ENCODE results near the gene PHIP.

DNA sequence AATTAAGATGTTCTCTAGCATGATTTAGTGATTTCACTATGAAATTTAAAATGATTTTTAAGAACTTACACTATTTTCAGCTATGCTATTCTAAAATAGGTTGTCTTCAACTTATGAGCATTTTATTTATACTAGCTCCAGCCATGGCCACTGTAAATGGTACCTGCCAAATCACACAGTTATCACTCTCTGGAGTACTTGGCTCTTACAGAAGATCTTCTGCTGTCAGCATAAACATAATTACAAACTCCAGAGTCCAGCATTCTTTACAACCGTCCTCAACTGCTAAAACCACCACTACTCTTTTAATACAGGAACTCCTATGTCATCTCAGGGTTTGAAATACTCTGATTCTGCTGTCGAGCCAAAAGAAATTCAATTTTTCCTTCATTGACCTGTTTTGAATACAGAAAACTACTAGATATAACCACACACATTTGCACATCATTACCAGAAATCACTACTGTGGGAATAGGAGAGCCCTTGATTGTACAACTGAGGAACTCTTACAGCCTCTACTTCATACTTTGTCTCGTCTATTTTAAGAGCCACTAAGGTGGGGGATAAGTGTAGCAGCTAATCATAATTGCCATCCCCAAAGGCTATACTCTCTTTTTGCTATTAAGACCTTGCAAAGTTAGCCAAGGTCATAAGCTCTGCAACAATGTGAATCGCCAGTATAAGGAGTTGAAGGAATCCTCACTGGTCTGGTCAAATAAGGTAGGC is 93.7 kb downstream of the PHIP start:
- TF ChIP-seq CTCF (conservative IDR thresholded peaks at IDR 0.05; ENCODE audit: low read depth, low read length), result no peak
- no peak for TF ChIP-seq EZH2phosphoT487 (IDR thresholded peaks at IDR 0.05; ENCODE audit: borderline replicate concordance, low read length)
- no peak for TF ChIP-seq EZH2 (IDR thresholded peaks at IDR 0.05; ENCODE audit: low read length, unreplicated experiment)

All from PC-3 (cell line).